ENCODE results near the gene NKD1. TPM values are rescaled to one million over a fixed set of nuclear protein-coding genes. Genes with fewer than 3 reads are reported as not detected.

Gene NKD1
- 1.9 TPM for total RNA-seq

GRCh38 chr16:50548125-50548908, at the start of gene NKD1:
TSS of gene NKD1 (plus strand) at chr16:50548396. CDS start at chr16:50548554, 158 bp downstream.
- ATAC-seq, result peak; percentile 86

GRCh38 chr16:50498431-50499155, 49.6 kb upstream of the NKD1 start:
- ATAC-seq, result no peak

- ATAC-seq, result no peak
These were observed 48.9 kb upstream of the NKD1 start for GRCh38 chr16:50499254-50499653.

- no peak for ATAC-seq
These were observed 47.9 kb upstream of the NKD1 start for GRCh38 chr16:50500171-50500874.

- ATAC-seq, result no peak
These were observed 46.9 kb upstream of the NKD1 start for GRCh38 chr16:50501251-50501650.

GRCh38 chr16:50501986-50502615, 46.1 kb upstream of the NKD1 start:
- ATAC-seq, result no peak

GRCh38 chr16:50502616-50503011, 45.6 kb upstream of the NKD1 start:
- ATAC-seq, result no peak

GRCh38 chr16:50503868-50504531, 44.2 kb upstream of the NKD1 start:
- ATAC-seq, result peak; percentile 86

- ATAC-seq, result no peak
These were observed 43.1 kb upstream of the NKD1 start for GRCh38 chr16:50505115-50505514.

GRCh38 chr16:50505714-50506542, 42.3 kb upstream of the NKD1 start:
- no peak for ATAC-seq

GRCh38 chr16:50506543-50506937, 41.7 kb upstream of the NKD1 start:
- no peak for ATAC-seq

GRCh38 chr16:50507397-50507796, 40.8 kb upstream of the NKD1 start:
- ATAC-seq, result no peak

- no peak for ATAC-seq
These were observed 38.5 kb upstream of the NKD1 start for GRCh38 chr16:50509521-50510341.

- ATAC-seq, result no peak
These were observed 33.0 kb upstream of the NKD1 start for GRCh38 chr16:50515218-50515617.

- no peak for ATAC-seq
These were observed 31.8 kb upstream of the NKD1 start for GRCh38 chr16:50516401-50516800.

- no peak for ATAC-seq
These were observed 31.3 kb upstream of the NKD1 start for GRCh38 chr16:50516890-50517289.

GRCh38 chr16:50517450-50518252, 30.5 kb upstream of the NKD1 start:
- no peak for ATAC-seq

GRCh38 chr16:50519001-50519400, 29.2 kb upstream of the NKD1 start:
- no peak for ATAC-seq

GRCh38 chr16:50519602-50520001, 28.6 kb upstream of the NKD1 start:
- no peak for ATAC-seq
